HG03439 (cell line): ENCODE results near the gene TIMM9.
"Not testable (repeated sequence)": the region's sequence is repeated elsewhere in the genome, so short reads cannot be mapped to it uniquely, and the experiment has no call there.

Experiments
- ATAC-seq: cut with Tn5 transposase; IDR thresholded peaks from one replicate; pipeline ENCODE4 v1.9.1; 2021; ENCODE audit warnings: mild to moderate bottlenecking, moderate library complexity; ENCODE audit not compliant: unreplicated experiment

Gene TIMM9

DNA sequence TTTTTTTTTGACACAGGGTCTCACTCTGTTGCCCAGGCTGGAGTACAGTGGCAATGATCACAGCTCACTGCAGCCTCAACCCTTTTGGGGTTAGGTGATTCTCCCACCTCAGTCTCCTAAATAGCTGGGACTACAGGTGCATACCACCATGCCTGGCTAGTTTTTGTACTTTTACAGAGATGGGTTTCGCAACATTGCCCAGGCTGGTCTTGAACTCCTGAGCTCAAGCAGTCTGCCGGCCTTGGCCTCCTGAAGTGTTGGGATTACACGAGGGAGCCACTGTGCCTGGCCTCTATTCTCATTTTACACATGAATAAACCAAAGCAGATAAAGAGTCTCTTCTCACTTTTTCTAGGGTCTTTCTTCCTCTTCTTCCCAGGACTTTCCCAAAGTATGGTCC, 28.4 kb downstream of the TIMM9 start:
- ATAC-seq: no peak

GRCh38 chr14:58398495-58398894, 28.8 kb downstream of the TIMM9 start:
- no peak for ATAC-seq

DNA sequence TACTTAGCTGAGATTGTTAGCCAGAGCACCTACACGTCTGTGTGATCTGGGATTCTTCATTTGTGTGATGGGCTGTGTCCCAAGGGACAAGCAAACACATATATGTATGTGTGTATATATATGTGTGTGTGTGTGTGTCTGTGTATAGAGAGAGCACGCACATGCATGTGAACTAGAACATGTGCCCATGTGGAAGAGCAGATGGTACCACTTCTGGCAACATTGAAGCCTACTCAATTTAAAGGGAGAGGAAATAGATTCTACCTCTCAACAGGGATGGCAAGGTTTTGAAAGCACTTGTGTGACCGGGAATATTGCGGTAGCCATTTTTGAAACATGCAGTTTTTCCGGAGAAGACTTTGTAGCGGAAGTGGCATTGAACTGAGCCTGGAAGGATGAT, 30.2 kb downstream of the TIMM9 start:
- no peak for ATAC-seq

DNA sequence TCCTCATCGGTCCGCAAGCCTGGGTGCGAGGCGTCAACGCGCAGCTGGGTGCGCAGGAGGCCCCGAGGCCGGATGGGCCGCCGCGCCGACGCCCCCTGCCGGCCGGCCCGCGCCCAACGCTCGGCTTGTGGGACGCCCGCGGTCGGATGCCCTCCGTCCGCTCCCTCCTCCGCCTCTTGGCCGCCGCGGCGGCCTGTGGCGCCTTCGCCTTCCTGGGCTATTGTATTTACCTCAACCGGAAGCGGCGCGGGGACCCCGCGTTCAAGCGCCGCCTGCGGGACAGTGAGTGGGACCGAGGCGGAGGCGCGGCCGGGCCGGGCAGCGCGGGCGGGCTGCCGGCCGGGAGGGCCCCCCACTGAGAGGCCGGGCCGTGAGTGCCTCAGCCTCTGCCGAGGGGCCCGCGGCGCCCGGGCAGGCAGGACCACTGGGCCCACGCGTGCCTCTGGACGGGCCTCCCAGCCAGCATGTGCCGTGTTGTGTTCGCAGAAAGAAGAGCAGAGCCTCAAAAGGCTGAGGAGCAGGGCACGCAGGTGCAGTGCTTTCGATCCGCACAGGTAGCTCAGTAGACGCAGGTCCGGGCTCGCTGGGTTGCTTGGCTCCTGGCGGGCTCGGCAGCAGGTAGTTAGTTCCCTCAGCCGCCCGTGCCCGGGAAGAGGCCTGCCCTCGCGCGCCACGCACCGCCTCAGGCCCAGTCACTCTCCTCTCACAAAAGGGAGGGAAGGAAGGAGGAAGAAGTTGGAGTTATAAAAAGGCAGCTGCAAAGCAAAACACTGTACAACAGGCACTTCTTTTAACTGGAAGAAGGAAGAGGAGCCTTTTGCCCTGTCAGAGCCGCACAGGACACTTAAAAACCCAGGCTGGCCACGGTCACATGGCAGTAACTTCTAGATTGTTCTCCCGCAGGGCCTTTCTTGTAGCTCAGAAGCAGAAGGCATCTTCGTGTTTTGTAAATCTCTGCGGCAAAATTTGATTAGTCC, 31.2 kb downstream of the TIMM9 start, which contains the start of gene TOMM20L:
Gene TOMM20L (plus strand): TSS at position 119 of the 977 bp plus-strand sequence. CDS start 28 bp downstream, at position 147.
- peak; percentile 95 for ATAC-seq

DNA sequence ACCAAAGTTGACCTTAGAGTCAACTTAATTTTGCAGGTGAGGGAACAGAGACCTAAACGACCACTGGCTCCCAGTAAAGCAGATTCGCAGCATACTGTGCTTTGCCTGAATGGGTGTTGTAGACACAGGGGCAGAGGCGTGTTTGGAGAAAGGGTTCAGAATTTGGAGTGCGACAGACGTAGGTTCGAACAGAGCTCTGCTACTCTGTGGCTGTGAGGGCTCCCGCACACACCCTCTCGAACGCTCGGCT, 31.8 kb downstream of the TIMM9 start:
- ATAC-seq: no peak

DNA sequence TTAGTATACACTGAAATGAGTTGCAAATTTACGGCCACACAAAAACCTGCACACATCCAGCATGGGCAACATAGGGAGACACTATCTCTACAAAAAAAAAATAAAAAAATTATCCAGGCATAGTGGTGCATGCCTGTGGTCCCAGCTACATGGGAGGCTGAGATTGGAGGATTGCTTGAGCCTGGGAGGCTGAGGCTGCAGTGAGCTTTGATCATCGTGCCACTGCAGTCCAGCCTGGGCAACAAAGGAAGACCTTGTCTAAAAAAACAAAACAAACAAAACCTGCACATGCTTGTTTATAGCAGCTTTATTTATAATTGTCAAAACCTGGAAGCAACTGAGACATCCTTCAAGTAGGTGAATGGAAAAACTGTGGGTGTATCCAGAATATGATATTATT, 36.5 kb downstream of the TIMM9 start:
- no peak for ATAC-seq

DNA sequence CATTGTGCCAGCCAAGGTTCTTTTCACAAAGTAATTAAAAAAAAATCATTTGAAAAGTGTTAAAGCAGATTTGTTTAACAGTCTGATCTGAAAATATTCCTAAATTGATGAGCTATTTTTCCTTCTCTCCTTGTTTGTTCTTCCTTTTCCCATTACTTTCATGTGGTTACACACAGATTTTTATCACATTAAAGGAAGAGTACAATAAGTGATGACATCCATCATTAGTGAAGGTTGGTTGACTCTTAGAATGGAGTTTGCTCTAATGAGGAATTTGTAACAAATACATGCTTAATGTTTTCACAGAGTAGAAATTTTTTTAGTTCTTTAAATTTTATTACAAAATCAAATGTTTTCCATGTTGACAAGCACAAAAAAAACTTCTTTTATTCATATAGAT, 50.5 kb downstream of the TIMM9 start:
- no peak for ATAC-seq

GRCh38 chr14:58368956-58369355, 58.4 kb downstream of the TIMM9 start:
- ATAC-seq: no peak

- ATAC-seq: no peak
Observed at GRCh38 chr14:58367296-58367695, 60.0 kb downstream of the TIMM9 start.

GRCh38 chr14:58364316-58364715, 63.0 kb downstream of the TIMM9 start:
- ATAC-seq: no peak

- no peak for ATAC-seq
Observed at GRCh38 chr14:58362798-58363412, 64.4 kb downstream of the TIMM9 start.

DNA sequence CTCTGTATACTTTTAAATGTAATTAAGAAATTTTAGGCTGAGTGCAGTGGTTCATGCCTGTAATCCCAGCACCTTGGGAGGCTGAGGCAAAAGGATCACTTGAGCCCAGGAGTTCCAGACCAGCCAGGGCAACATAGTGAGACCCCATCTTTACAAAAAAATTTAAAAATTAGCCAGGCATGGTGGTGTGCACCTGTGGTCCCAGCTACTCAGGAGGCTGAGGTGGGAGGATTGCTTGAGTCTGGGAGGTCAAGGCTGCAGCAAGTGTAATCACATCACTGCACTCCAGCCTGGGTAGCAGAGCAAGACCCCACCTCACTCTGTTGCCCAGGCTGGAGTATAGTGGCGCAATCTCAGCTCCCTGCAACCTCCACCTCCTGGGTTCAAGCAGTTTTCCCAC, 65.1 kb downstream of the TIMM9 start:
- ATAC-seq: not testable (repeated sequence)
